ENCODE results near the gene SLC8A1. TPM values are rescaled to one million over a fixed set of nuclear protein-coding genes. Genes with fewer than 3 reads are reported as not detected.

SLC8A1 gene
- total and polyA plus RNA-seq, 3 donors from 2014 or later: 1.4 to 3.6 (median 3.2) TPM

DNA sequence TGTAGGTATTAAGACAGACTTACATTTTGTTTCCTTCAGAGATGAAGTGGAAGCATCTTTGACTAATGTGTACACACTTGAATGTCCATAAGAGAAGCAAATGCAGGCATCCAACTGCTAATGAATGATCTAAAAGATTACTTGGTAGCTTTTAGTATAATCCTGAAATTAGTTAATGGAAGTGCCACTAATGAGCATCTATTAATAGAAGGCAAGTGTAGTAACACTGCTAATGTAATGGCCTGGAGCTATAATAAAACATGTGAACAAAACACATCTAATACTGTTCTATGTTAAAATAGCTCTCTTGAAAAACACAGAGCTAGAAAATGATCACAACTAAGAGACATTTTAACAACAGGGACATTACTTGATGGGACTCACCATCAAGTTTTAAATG lies 225.3 kb downstream of the SLC8A1 start:
- intact Hi-C loops (cut with DNase I; ENCODE audit: low total_unique reads): no loop called here
- no peak for DNase-seq
- TF ChIP-seq POLR2A (IDR thresholded peaks at IDR 0.05) (no peak), CTCF (IDR thresholded peaks at IDR 0.05) (no peak)
- no peak overlapping the region for H3K4me3 ChIP-seq
- no peaks in the 10 kb centered on the region for H3K9me3 ChIP-seq
- H3K4me1 ChIP-seq: no peaks in the 10 kb centered on the region
- no peaks in the 10 kb centered on the region for H3K27me3 ChIP-seq
- H3K36me3 ChIP-seq (ENCODE audit: low read depth, missing control alignments): no peaks in the 10 kb centered on the region
- no peak overlapping the region for H3K27ac ChIP-seq

DNA sequence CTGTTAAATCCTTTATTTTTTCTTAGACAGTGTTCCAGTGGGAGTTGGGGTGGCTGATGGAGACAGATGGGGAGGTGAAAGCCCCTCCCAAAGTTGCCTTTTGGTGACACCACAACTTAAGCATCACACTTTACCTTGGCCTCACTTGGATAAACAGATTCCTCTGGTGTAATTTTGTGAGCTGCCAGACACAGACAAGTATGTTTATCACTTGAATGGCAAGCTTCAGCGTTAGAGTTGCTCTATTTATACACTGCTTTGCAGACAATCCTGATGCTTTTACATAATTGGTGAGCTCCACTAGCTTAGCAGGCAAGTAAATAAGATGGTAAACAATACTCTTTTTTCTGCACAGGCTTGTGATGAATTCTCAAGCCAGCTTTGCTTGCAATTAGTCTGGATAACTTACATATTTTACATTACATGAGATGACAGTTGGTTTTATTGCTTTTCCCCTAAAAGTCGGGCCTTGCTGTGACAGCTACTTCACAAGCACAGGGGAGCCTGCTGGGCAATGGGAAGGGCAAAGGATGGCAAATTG lies 226.2 kb downstream of the SLC8A1 start:
- intact Hi-C loops (cut with DNase I; ENCODE audit: low total_unique reads): no loop called here
- WGBS, 2 donors: 37 to 41% methylated on average over 2 of the region's 2 CpGs
- no peaks in the 10 kb centered on the region for H3K4me1 ChIP-seq
- DNase-seq: no peak
- no peaks in the 10 kb centered on the region for H3K27me3 ChIP-seq
- TF ChIP-seq CTCF (IDR thresholded peaks at IDR 0.05): no peak
- no peak for TF ChIP-seq POLR2A (IDR thresholded peaks at IDR 0.05)
- H3K9me3 ChIP-seq: no peaks in the 10 kb centered on the region
- H3K27ac ChIP-seq: no peak overlapping the region
- no peak overlapping the region for H3K4me3 ChIP-seq
- no peaks in the 10 kb centered on the region for H3K36me3 ChIP-seq (ENCODE audit: low read depth, missing control alignments)

GRCh38 chr2:40224318-40224717 lies 227.6 kb downstream of the SLC8A1 start:
- TF ChIP-seq CTCF (IDR thresholded peaks at IDR 0.05): no peak
- TF ChIP-seq POLR2A (IDR thresholded peaks at IDR 0.05): no peak

GRCh38 chr2:40220177-40220925 lies 231.5 kb downstream of the SLC8A1 start:
- no peaks in the 10 kb centered on the region for H3K36me3 ChIP-seq (ENCODE audit: low read depth, missing control alignments)
- no peaks in the 10 kb centered on the region for H3K27me3 ChIP-seq
- no peaks in the 10 kb centered on the region for H3K4me1 ChIP-seq
- no peak overlapping the region for H3K27ac ChIP-seq
- intact Hi-C loops (cut with DNase I; ENCODE audit: low total_unique reads): no loop called here
- TF ChIP-seq POLR2A (IDR thresholded peaks at IDR 0.05): no peak
- no peak for TF ChIP-seq CTCF (IDR thresholded peaks at IDR 0.05)
- no peaks in the 10 kb centered on the region for H3K9me3 ChIP-seq
- H3K4me3 ChIP-seq: no peak overlapping the region
- WGBS, 2 donors: 67 to 78% methylated on average over 4 of the region's 4 CpGs
- no peak for DNase-seq

More at GRCh38 chr2:40224318-40224717, 227.6 kb downstream of the SLC8A1 start:
- Histone ChIP-seq H3K27ac (no peak overlapping the region), H3K9me3 (no peaks in the 10 kb centered on the region), H3K27me3 (no peaks in the 10 kb centered on the region), H3K36me3 (ENCODE audit: low read depth, missing control alignments) (no peaks in the 10 kb centered on the region), H3K4me1 (no peaks in the 10 kb centered on the region), H3K4me3 (no peak overlapping the region)
- intact Hi-C loops (cut with DNase I; ENCODE audit: low total_unique reads): no loop called here
- DNase-seq: no peak
- WGBS, 2 donors: 68 to 70% methylated on average over 4 of the region's 4 CpGs

DNA sequence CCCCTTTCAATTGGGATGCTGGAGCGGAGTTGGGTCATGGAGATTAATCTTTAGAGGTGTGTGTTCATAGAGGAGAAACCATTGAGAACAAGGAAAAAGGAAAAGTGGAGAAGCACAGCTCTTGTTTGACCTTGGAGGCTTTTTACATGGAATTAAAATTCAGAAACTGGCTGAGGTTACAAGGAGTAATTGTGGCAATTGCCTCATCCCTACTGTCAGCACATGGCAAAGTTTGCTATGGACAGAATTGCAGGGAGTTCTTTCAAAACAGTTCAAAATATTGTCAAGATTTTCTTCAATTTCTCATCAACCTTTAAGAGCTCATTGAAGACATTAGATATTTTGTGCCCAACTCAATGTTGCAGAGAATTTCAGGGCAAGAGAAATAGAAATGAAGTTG lies 232.7 kb downstream of the SLC8A1 start:
- Histone ChIP-seq H3K27me3 (no peaks in the 10 kb centered on the region), H3K4me3 (no peak overlapping the region), H3K9me3 (no peaks in the 10 kb centered on the region), H3K4me1 (no peaks in the 10 kb centered on the region), H3K27ac (no peak overlapping the region), H3K36me3 (ENCODE audit: low read depth, missing control alignments) (no peaks in the 10 kb centered on the region)
- no peak for TF ChIP-seq CTCF (IDR thresholded peaks at IDR 0.05)
- no peak for TF ChIP-seq POLR2A (IDR thresholded peaks at IDR 0.05)
- 94 to 98% methylated on average over 1 of the region's 1 CpG for WGBS, 2 donors
- no peak for DNase-seq
- intact Hi-C loops (cut with DNase I; ENCODE audit: low total_unique reads): no loop called here

All from testis (tissue), 3 donors.